Peyer's patch (tissue), 4 donors: ENCODE data around the gene ZNF655.

Experiments
- CTCF ChIP-seq, 6 experiments: fragments of 450-650 bp in 4 of 6; fragments of 200-600 bp in 2 of 6; sonication (generic) in 1 of 6; IDR thresholded peaks; one replicate each; pipeline ENCODE4 v1.5.1; 2017 to 2019; ENCODE audit warnings: antibody characterized with exemption in 6 of 6, mild to moderate bottlenecking in 3 of 6, moderate library complexity in 1 of 6
- POLR2A ChIP-seq, 2 donors: fragments of 450-650 bp; IDR thresholded peaks; one replicate each; pipeline ENCODE4 v1.5.1; 2017; ENCODE audit warnings: antibody characterized with exemption in 2 of 2, mild to moderate bottlenecking in 2 of 2, moderate library complexity in 2 of 2

GRCh38 chr7:99605527-99605926, 47.1 kb downstream of the ZNF655 start:
- TF ChIP-seq POLR2A (IDR thresholded peaks at IDR 0.05) (no peak), CTCF (IDR thresholded peaks at IDR 0.05) (no peak)
